Measurements from ENCODE around the gene PPFIBP2. TPM values are rescaled to one million over a fixed set of nuclear protein-coding genes. Genes with fewer than 3 reads are reported as not detected.
A peak's percentile ranks its signal among the peaks of the same experiment; 100 is the strongest.

Gene PPFIBP2
- total RNA-seq, 2 donors from 2014 or later = 27.5 to 30.6 TPM

GRCh38 chr11:7523416-7524210, 9.8 kb downstream of the PPFIBP2 start:
- Mint-ChIP-seq H3K4me3 (no peak overlapping the region), H3K4me1 (ENCODE audit: low read depth) (peaks cover 47% of the 10 kb centered on the region), H3K9me3 (peaks cover 0 to 6% of the 10 kb centered on the region in 2 donors), H3K27ac (no peak overlapping the region), H3K36me3 (ENCODE audit: insufficient read depth in 2 of 2) (peaks cover 0 to 2% of the 10 kb centered on the region in 2 donors), H3K27me3 (ENCODE audit: low read depth) (no peaks in the 10 kb centered on the region)
- no peak for DNase-seq
- ATAC-seq (replicated peaks in 1 of 2) = no peak

- Mint-ChIP-seq H3K27me3 (ENCODE audit: low read depth) (no peaks in the 10 kb centered on the region), H3K4me3 (no peak overlapping the region), H3K4me1 (ENCODE audit: low read depth) (peaks cover 48% of the 10 kb centered on the region), H3K27ac (peak overlapping the region; percentile 8), H3K9me3 (no peaks in the 10 kb centered on the region), H3K36me3 (ENCODE audit: insufficient read depth in 2 of 2) (peaks cover 0 to 2% of the 10 kb centered on the region in 2 donors)
- DNase-seq = no peak
- no peak for ATAC-seq (replicated peaks in 1 of 2)
Observed at GRCh38 chr11:7524462-7525235, 10.8 kb downstream of the PPFIBP2 start.

GRCh38 chr11:7525424-7525823, 11.6 kb downstream of the PPFIBP2 start:
- no peak overlapping the region for H3K27ac Mint-ChIP-seq
- no peak for ATAC-seq (replicated peaks in 1 of 2)

GRCh38 chr11:7527029-7527428, 13.2 kb downstream of the PPFIBP2 start:
- Mint-ChIP-seq H3K36me3 (ENCODE audit: insufficient read depth in 2 of 2) (peaks cover 0 to 2% of the 10 kb centered on the region in 2 donors), H3K27ac (no peak overlapping the region)
- DNase-seq = peak; percentile 34 to 38

More at GRCh38 chr11:7525424-7525823, 11.6 kb downstream of the PPFIBP2 start:
- Mint-ChIP-seq H3K27me3 (ENCODE audit: low read depth) (no peaks in the 10 kb centered on the region), H3K4me1 (ENCODE audit: low read depth) (peaks cover 50% of the 10 kb centered on the region), H3K36me3 (ENCODE audit: insufficient read depth in 2 of 2) (peaks cover 0 to 2% of the 10 kb centered on the region in 2 donors), H3K4me3 (no peak overlapping the region), H3K9me3 (no peaks in the 10 kb centered on the region)
- DNase-seq = no peak

GRCh38 chr11:7528514-7529049, 14.8 kb downstream of the PPFIBP2 start:
- no peaks in the 10 kb centered on the region for H3K27me3 Mint-ChIP-seq (ENCODE audit: low read depth)
- H3K27ac Mint-ChIP-seq = no peak overlapping the region
- H3K4me1 Mint-ChIP-seq (ENCODE audit: low read depth) = peaks cover 63% of the 10 kb centered on the region
- no peaks in the 10 kb centered on the region for H3K9me3 Mint-ChIP-seq
- no peak overlapping the region for H3K4me3 Mint-ChIP-seq
- H3K36me3 Mint-ChIP-seq (ENCODE audit: insufficient read depth in 2 of 2) = peaks cover 0 to 2% of the 10 kb centered on the region in 2 donors
- DNase-seq (no peak), ATAC-seq (replicated peaks in 1 of 2) (no peak)

More at GRCh38 chr11:7527029-7527428, 13.2 kb downstream of the PPFIBP2 start:
- ATAC-seq (replicated peaks in 1 of 2) = peak; percentile 86 to 91
- Mint-ChIP-seq H3K4me1 (ENCODE audit: low read depth) (peaks cover 60% of the 10 kb centered on the region), H3K4me3 (peak overlapping the region; percentile 5 to 6), H3K27me3 (ENCODE audit: low read depth) (no peaks in the 10 kb centered on the region), H3K9me3 (no peaks in the 10 kb centered on the region)

GRCh38 chr11:7530013-7530640, 16.3 kb downstream of the PPFIBP2 start:
- Mint-ChIP-seq H3K4me1 (ENCODE audit: low read depth) (peaks cover 65% of the 10 kb centered on the region), H3K27me3 (ENCODE audit: low read depth) (no peaks in the 10 kb centered on the region), H3K9me3 (no peaks in the 10 kb centered on the region), H3K36me3 (ENCODE audit: insufficient read depth in 2 of 2) (no peaks in the 10 kb centered on the region), H3K4me3 (no peak overlapping the region), H3K27ac (no peak overlapping the region)
- DNase-seq (no peak), ATAC-seq (replicated peaks in 1 of 2) (no peak)

GRCh38 chr11:7531011-7531410, 17.2 kb downstream of the PPFIBP2 start:
- no peak overlapping the region for H3K4me3 Mint-ChIP-seq
- peaks cover 66% of the 10 kb centered on the region for H3K4me1 Mint-ChIP-seq (ENCODE audit: low read depth)

GRCh38 chr11:7532405-7533145, 18.8 kb downstream of the PPFIBP2 start:
- DNase-seq (no peak), ATAC-seq (replicated peaks in 1 of 2) (no peak)
- H3K4me1 Mint-ChIP-seq (ENCODE audit: low read depth) = peaks cover 68% of the 10 kb centered on the region
- H3K27ac Mint-ChIP-seq = no peak overlapping the region
- no peaks in the 10 kb centered on the region for H3K36me3 Mint-ChIP-seq (ENCODE audit: insufficient read depth in 2 of 2)
- H3K27me3 Mint-ChIP-seq (ENCODE audit: low read depth) = peaks cover 7% of the 10 kb centered on the region
- no peaks in the 10 kb centered on the region for H3K9me3 Mint-ChIP-seq
- no peak overlapping the region for H3K4me3 Mint-ChIP-seq

More at GRCh38 chr11:7531011-7531410, 17.2 kb downstream of the PPFIBP2 start:
- ATAC-seq (replicated peaks in 1 of 2) (no peak), DNase-seq (no peak)
- no peaks in the 10 kb centered on the region for H3K36me3 Mint-ChIP-seq (ENCODE audit: insufficient read depth in 2 of 2)
- no peak overlapping the region for H3K27ac Mint-ChIP-seq
- H3K9me3 Mint-ChIP-seq = no peaks in the 10 kb centered on the region
- no peaks in the 10 kb centered on the region for H3K27me3 Mint-ChIP-seq (ENCODE audit: low read depth)

GRCh38 chr11:7533199-7534041, 19.6 kb downstream of the PPFIBP2 start:
- no peak overlapping the region for H3K27ac Mint-ChIP-seq

GRCh38 chr11:7534042-7534378, 20.2 kb downstream of the PPFIBP2 start:
- Mint-ChIP-seq H3K36me3 (ENCODE audit: insufficient read depth in 2 of 2) (no peaks in the 10 kb centered on the region), H3K27me3 (ENCODE audit: low read depth) (peaks cover 7% of the 10 kb centered on the region), H3K9me3 (no peaks in the 10 kb centered on the region), H3K4me3 (no peak overlapping the region), H3K4me1 (ENCODE audit: low read depth) (peaks cover 64% of the 10 kb centered on the region), H3K27ac (no peak overlapping the region)
- no peak for DNase-seq
- no peak for ATAC-seq (replicated peaks in 1 of 2)

More at GRCh38 chr11:7533199-7534041, 19.6 kb downstream of the PPFIBP2 start:
- ATAC-seq (replicated peaks in 1 of 2) = no peak
- no peak for DNase-seq
- H3K27me3 Mint-ChIP-seq (ENCODE audit: low read depth) = peaks cover 7% of the 10 kb centered on the region
- peaks cover 68% of the 10 kb centered on the region for H3K4me1 Mint-ChIP-seq (ENCODE audit: low read depth)
- H3K4me3 Mint-ChIP-seq = no peak overlapping the region
- no peaks in the 10 kb centered on the region for H3K9me3 Mint-ChIP-seq
- H3K36me3 Mint-ChIP-seq (ENCODE audit: insufficient read depth in 2 of 2) = no peaks in the 10 kb centered on the region

- H3K36me3 Mint-ChIP-seq (ENCODE audit: insufficient read depth in 2 of 2) = no peaks in the 10 kb centered on the region
- ATAC-seq (replicated peaks in 1 of 2) = peak in 1 of 2 donors; percentile 41
Observed at GRCh38 chr11:7536100-7536499, 22.3 kb downstream of the PPFIBP2 start.

GRCh38 chr11:7537265-7537664, 23.5 kb downstream of the PPFIBP2 start:
- Mint-ChIP-seq H3K4me3 (no peak overlapping the region), H3K36me3 (ENCODE audit: insufficient read depth in 2 of 2) (no peaks in the 10 kb centered on the region), H3K27ac (no peak overlapping the region), H3K4me1 (ENCODE audit: low read depth) (peaks cover 60% of the 10 kb centered on the region), H3K27me3 (ENCODE audit: low read depth) (peaks cover 7% of the 10 kb centered on the region), H3K9me3 (no peaks in the 10 kb centered on the region)
- no peak for ATAC-seq (replicated peaks in 1 of 2)
- DNase-seq = no peak

More at GRCh38 chr11:7536100-7536499, 22.3 kb downstream of the PPFIBP2 start:
- Mint-ChIP-seq H3K27ac (no peak overlapping the region), H3K4me1 (ENCODE audit: low read depth) (peaks cover 60% of the 10 kb centered on the region), H3K4me3 (no peak overlapping the region), H3K27me3 (ENCODE audit: low read depth) (peaks cover 7% of the 10 kb centered on the region), H3K9me3 (no peaks in the 10 kb centered on the region)
- no peak for DNase-seq

All from activated T-cell treated with anti-CD3 and anti-CD28 coated beads, Interleukin-2, amount 50 U/mL, for 72 hours (primary cell).